Vagina (tissue), 2 donors: ENCODE data around the gene DYDC2.

Source experiments
- POLR2A ChIP-seq, 2 donors: fragments of 450-650 bp; IDR thresholded peaks; one replicate each; pipeline ENCODE4 v1.6.1; 2017; ENCODE audit warnings: antibody characterized with exemption in 2 of 2, mild to moderate bottlenecking in 2 of 2, moderate library complexity in 2 of 2
- POLR2AphosphoS5 ChIP-seq, 2 donors: sonication (generic); formaldehyde crosslinking; IDR thresholded peaks; one replicate each; pipeline ENCODE4 v1.9.0; 2017; ENCODE audit warnings: antibody characterized with exemption in 2 of 2, mild to moderate bottlenecking in 2 of 2, low read depth in 1 of 2; ENCODE audit not compliant: insufficient read depth in 1 of 2
- TF ChIP-seq, protein P1 (sequence below), 3 experiments: fragments of 450-650 bp in 2 of 3; fragments of 200-600 bp in 1 of 3; sonication (generic) in 1 of 3; IDR thresholded peaks; one replicate each; pipeline ENCODE4 v1.5.1; 2017 to 2019; ENCODE audit warnings: antibody characterized with exemption in 3 of 3, mild to moderate bottlenecking in 2 of 3, moderate library complexity in 2 of 3

DNA sequence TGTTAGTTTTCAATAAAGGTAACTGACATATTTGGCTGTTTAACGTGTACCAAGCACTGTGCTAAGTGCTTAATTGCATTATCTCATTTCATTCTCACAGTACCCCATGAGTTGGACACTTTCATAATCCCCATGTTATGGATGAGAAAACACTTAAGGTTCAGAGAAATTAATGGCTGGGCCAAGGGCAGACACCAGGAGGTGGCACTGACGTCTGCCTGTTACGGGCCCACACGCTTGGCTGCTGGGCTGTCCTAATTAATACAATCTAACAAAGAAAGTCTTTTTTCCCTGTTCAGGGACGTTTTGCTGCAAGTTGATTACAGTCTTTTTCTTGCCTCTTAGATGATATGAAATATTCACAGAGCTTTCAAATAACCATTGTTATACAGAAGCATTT is 16.1 kb downstream of the DYDC2 start:
- TF ChIP-seq, protein P1, sequence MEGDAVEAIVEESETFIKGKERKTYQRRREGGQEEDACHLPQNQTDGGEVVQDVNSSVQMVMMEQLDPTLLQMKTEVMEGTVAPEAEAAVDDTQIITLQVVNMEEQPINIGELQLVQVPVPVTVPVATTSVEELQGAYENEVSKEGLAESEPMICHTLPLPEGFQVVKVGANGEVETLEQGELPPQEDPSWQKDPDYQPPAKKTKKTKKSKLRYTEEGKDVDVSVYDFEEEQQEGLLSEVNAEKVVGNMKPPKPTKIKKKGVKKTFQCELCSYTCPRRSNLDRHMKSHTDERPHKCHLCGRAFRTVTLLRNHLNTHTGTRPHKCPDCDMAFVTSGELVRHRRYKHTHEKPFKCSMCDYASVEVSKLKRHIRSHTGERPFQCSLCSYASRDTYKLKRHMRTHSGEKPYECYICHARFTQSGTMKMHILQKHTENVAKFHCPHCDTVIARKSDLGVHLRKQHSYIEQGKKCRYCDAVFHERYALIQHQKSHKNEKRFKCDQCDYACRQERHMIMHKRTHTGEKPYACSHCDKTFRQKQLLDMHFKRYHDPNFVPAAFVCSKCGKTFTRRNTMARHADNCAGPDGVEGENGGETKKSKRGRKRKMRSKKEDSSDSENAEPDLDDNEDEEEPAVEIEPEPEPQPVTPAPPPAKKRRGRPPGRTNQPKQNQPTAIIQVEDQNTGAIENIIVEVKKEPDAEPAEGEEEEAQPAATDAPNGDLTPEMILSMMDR (IDR thresholded peaks at IDR 0.05): no peak
- TF ChIP-seq POLR2A (IDR thresholded peaks at IDR 0.05) (no peak), POLR2AphosphoS5 (IDR thresholded peaks at IDR 0.05; ENCODE audit: insufficient read depth in 1 of 2, low read depth in 1 of 2) (no peak)
